Esophagus muscularis mucosa (tissue), 4 donors: ENCODE measurements around the gene HPN. TPM values are rescaled to one million over a fixed set of nuclear protein-coding genes. Genes with fewer than 3 reads are reported as not detected.
A peak's percentile ranks its signal among the peaks of the same experiment; 100 is the strongest.
"Not testable (repeated sequence)": the region's sequence is repeated elsewhere in the genome, so short reads cannot be mapped to it uniquely, and the experiment has no call there.

ENCODE experiments used
- DNase-seq: peaks from one replicate; pipeline ENCODE4 v3.0.0-alpha.2; 2017; ENCODE audit errors: extremely low spot score
- H3K27ac ChIP-seq, 4 donors: fragments of 200-600 bp; sonication (generic); replicated peaks in 1 of 4; 1 replicate in 3 of 4; 2 replicates in 1 of 4; pipeline ENCODE4 v1.5.1; 2016 to 2019; ENCODE audit warnings: mild to moderate bottlenecking in 1 of 4
- H3K27me3 ChIP-seq, 4 donors: fragments of 200-600 bp; sonication (generic); one replicate each; pipeline versions ENCODE4 v1.5.1 to v1.6.0; 2016 to 2019
- H3K36me3 ChIP-seq, 4 donors: fragments of 200-600 bp; sonication (generic); one replicate each; pipeline ENCODE4 v1.5.1; 2016 to 2019
- H3K4me1 ChIP-seq, 4 donors: fragments of 200-600 bp; sonication (generic); one replicate each; pipeline ENCODE4 v1.5.1; 2016 to 2019
- H3K4me3 ChIP-seq, 4 donors: fragments of 200-600 bp; sonication (generic); 1 replicate in 2 of 4; 2 replicates in 2 of 4; pipeline ENCODE4 v1.5.1; 2016 to 2019; ENCODE audit warnings: mild to moderate bottlenecking in 4 of 4, moderate library complexity in 1 of 4
- H3K9me3 ChIP-seq, 4 donors: fragments of 200-600 bp; sonication (generic); 1 replicate in 3 of 4; 2 replicates in 1 of 4; pipeline ENCODE4 v1.5.1; 2016 to 2019
- CTCF ChIP-seq, 3 experiments: fragments of 200-600 bp in 2 of 3; fragments of 450-650 bp in 1 of 3; sonication (generic) in 2 of 3; IDR thresholded peaks; one replicate each; pipeline ENCODE4 v1.5.1; 2017 to 2019; ENCODE audit warnings: antibody characterized with exemption in 3 of 3, mild to moderate bottlenecking in 2 of 3, moderate library complexity in 1 of 3
- EP300 ChIP-seq: sonication (generic); formaldehyde crosslinking; IDR thresholded peaks from one replicate; pipeline ENCODE4 v1.6.1; 2017; ENCODE audit warnings: antibody characterized with exemption
- POLR2A ChIP-seq: fragments of 450-650 bp; IDR thresholded peaks from one replicate; pipeline ENCODE4 v1.6.1; 2017; ENCODE audit warnings: antibody characterized with exemption, moderate library complexity, mild to moderate bottlenecking, low read depth
- POLR2AphosphoS5 ChIP-seq, 2 donors: sonication (generic); formaldehyde crosslinking; IDR thresholded peaks; one replicate each; pipeline ENCODE4 v1.6.1; 2017; ENCODE audit warnings: antibody characterized with exemption in 2 of 2
- WGBS: methylation state at CpG from one replicate; pipeline ENCODE4 v1.1.5; 2018; 5-methylcytosine and 5-hydroxymethylcytosine counted together
- intact Hi-C: fragments of 100-400 bp; cut with DNase I; formaldehyde crosslinking; loops from one replicate; pipeline ENCODE4 v1.15.1; 2023
- total RNA-seq, 4 donors: library from RNA; depleted of rRNA; stranded (reverse); fragments of >200 nt; gene quantifications; one replicate each; pipeline versions ENCODE4 v1.1.0 to v1.2.1, GENCODE V29; 2016

The HPN gene
- total RNA-seq, result under 1 TPM in 3 of 4 donors, not detected in 1; 0.33 to 0.86 (median 0.58) TPM

GRCh38 chr19:35041548-35042055 is at the start of gene HPN:
Gene HPN (plus strand): TSS chr19:35041721. CDS start chr19:35042507, 786 bp downstream.
- H3K9me3 ChIP-seq, result no peaks in the 10 kb centered on the region
- DNase-seq, result no peak
- H3K4me3 ChIP-seq, result peak within 1 kb of the TSS; percentile 13 to 39 (median 26)
- TF ChIP-seq CTCF (IDR thresholded peaks at IDR 0.05), result no peak
- TF ChIP-seq POLR2A, result no peak
- no peak for TF ChIP-seq POLR2AphosphoS5 (IDR thresholded peaks at IDR 0.05)
- no peak for TF ChIP-seq EP300
- peaks cover 0 to 27% (median 7%) of the 10 kb centered on the region in 4 donors for H3K27me3 ChIP-seq
- intact Hi-C loops, result no loop called here
- peak within 1 kb of the TSS; percentile 56 to 73 (median 70) for H3K27ac ChIP-seq
- H3K36me3 ChIP-seq, result peaks cover 0 to 5% (median 0%) of the 10 kb centered on the region in 4 donors
- WGBS, result 60% methylated on average over 7 of the region's 19 CpGs
- peaks cover 30 to 67% (median 56%) of the 10 kb centered on the region in 4 donors for H3K4me1 ChIP-seq

GRCh38 chr19:34992582-34992981 is 48.9 kb upstream of the HPN start:
- H3K4me1 ChIP-seq, result peaks cover 0 to 25% (median 21%) of the 10 kb centered on the region in 4 donors
- H3K4me3 ChIP-seq, H3K27me3 ChIP-seq, intact Hi-C loops, H3K9me3 ChIP-seq, H3K36me3 ChIP-seq, H3K27ac ChIP-seq, DNase-seq: not testable (repeated sequence)
- WGBS, result 90% methylated on average over 7 of the region's 7 CpGs

GRCh38 chr19:34994286-34994642 is 47.3 kb upstream of the HPN start:
- Histone ChIP-seq H3K4me1 (peaks cover 11 to 38% (median 34%) of the 10 kb centered on the region in 4 donors), H3K4me3 (no peak overlapping the region), H3K36me3 (no peaks in the 10 kb centered on the region), H3K27me3 (no peaks in the 10 kb centered on the region), H3K27ac (peak overlapping the region; percentile 41 to 65 (median 52)), H3K9me3 (no peaks in the 10 kb centered on the region)
- 78% methylated on average over 9 of the region's 9 CpGs for WGBS
- intact Hi-C loops, result no loop called here
- TF ChIP-seq EP300 (no peak), POLR2AphosphoS5 (IDR thresholded peaks at IDR 0.05) (no peak), POLR2A (no peak), CTCF (IDR thresholded peaks at IDR 0.05) (no peak)
- no peak for DNase-seq

GRCh38 chr19:34994643-34995541 is 46.6 kb upstream of the HPN start:
- Histone ChIP-seq H3K4me1 (peaks cover 17 to 42% (median 38%) of the 10 kb centered on the region in 4 donors), H3K27ac (peak overlapping the region; percentile 41 to 65 (median 52)), H3K36me3 (no peaks in the 10 kb centered on the region), H3K4me3 (no peak overlapping the region), H3K9me3 (no peaks in the 10 kb centered on the region), H3K27me3 (no peaks in the 10 kb centered on the region)
- DNase-seq, result no peak
- intact Hi-C loops, result no loop called here
- TF ChIP-seq POLR2AphosphoS5 (IDR thresholded peaks at IDR 0.05), result no peak
- TF ChIP-seq EP300, result no peak
- no peak for TF ChIP-seq CTCF (IDR thresholded peaks at IDR 0.05)
- no peak for TF ChIP-seq POLR2A
- 65% methylated on average over 14 of the region's 17 CpGs for WGBS

- WGBS, result 90% methylated on average over 8 of the region's 8 CpGs
These were observed 46.0 kb upstream of the HPN start for GRCh38 chr19:34995551-34995950.

More at GRCh38 chr19:34995551-34995950, 46.0 kb upstream of the HPN start:
- TF ChIP-seq POLR2A (no peak), CTCF (IDR thresholded peaks at IDR 0.05) (no peak)
- Histone ChIP-seq H3K4me3 (no peak overlapping the region), H3K36me3 (no peaks in the 10 kb centered on the region), H3K9me3 (no peaks in the 10 kb centered on the region), H3K27ac (peak overlapping the region in 2 of 4 donors; percentile 52 to 69), H3K27me3 (no peaks in the 10 kb centered on the region), H3K4me1 (peaks cover 17 to 42% (median 38%) of the 10 kb centered on the region in 4 donors)
- intact Hi-C loops, result no loop called here
- no peak for DNase-seq
